ENCODE measurements around the gene PGAM2. TPM values are rescaled to one million over a fixed set of nuclear protein-coding genes. Genes with fewer than 3 reads are reported as not detected.

PGAM2 gene
- total RNA-seq, 1 donor = 0.81 TPM

DNA sequence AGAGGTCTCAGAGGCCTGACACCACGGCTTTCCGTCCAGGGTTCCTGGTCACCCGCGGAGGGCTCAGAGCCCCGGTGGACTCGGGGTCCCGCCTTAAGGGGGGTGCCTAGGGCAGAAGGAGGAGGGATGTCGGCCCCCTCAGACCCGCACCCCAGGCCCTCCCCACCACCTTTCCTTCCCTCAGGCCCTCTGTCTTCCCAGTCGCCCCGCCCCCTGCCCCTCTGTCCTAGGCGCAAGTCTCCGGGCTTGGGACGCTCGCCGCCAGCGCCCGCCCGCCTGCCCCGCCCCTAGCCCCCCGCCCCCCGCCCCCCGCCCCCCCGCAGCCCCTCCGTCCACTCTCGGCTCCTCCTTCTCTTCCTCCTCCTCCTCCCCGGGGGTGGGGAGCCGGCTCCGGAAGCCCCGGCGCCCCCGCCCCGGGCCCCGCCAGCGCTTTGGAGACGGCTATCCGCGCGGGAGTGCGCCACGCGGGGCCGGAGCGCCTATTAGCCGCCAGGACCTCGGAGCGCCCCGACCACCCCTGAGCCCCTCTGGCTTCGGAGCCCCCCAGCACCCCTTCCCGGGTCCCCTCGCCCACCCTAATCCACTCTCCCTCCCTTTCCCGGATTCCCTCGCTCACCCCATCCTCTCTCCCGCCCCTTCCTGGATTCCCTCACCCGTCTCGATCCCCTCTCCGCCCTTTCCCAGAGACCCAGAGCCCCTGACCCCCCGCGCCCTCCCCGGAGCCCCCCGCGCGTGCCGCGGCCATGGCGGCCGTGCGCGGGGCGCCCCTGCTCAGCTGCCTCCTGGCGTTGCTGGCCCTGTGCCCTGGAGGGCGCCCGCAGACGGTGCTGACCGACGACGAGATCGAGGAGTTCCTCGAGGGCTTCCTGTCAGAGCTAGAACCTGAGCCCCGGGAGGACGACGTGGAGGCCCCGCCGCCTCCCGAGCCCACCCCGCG lies 38.8 kb upstream of the PGAM2 start, which contains the start of gene AEBP1:
Gene AEBP1 (plus strand): TSS at position 423 of the 937 bp plus-strand sequence. CDS start 321 bp downstream, at position 744.
- peak in 2 of 3 donors; percentile 48 to 51 for DNase-seq (ENCODE audit: low read depth in 2 of 3, low spot score in 2 of 3)

DNA sequence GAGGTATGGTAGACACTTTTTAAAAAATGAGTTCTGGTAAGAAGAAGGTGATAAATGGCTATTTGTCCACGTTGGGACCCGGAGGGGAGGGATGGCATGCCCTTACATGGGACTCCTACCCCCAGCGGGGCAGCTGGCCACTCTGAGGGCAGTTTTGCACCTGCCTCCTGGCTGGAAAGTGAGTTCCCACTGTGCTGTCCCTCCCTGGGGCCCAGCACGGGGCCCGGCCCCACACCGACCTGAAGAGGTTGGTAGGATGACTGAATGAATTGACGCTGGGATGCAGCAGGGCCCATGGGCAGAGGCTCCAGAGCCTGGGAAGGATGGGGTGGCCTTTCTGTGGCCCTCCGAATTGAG lies 38.2 kb upstream of the PGAM2 start:
- DNase-seq (ENCODE audit: low read depth in 2 of 3, low spot score in 2 of 3) = no peak

DNA sequence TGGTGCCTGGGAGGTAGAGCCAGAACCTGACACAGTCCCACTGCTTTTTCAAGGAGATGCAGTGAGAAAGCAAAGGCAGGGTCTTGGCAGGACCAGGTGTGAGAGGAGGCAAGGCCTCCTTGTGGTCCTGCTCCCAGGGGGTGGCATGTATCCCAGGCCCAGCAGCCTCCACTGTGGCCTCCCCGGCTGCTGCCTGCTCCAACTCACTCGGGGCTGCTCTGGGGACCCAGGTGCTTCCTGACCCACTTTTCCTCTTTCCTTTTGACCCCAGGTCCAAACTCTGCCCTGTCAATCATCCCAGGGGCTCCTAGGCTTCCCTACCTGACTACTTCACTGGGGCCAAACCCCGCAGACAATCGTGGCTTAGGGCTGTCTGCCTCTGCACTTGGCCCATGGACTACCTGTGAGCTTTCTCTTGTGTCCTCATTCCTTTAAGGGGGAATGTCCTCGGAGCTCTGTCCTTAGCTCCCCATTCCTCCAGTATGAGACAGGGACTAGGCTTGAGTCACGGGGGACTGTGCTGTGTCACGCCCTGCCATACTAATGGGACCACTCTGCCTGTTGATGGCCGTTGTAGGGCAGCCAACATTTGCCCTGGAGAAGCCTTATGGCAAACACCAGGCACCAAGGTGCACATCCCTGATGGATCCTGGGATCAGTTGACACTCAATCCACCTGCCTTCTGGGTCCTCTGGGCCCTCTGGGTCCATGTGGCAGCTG lies 37.6 kb upstream of the PGAM2 start:
- no peak for DNase-seq (ENCODE audit: low read depth in 2 of 3, low spot score in 2 of 3)

DNA sequence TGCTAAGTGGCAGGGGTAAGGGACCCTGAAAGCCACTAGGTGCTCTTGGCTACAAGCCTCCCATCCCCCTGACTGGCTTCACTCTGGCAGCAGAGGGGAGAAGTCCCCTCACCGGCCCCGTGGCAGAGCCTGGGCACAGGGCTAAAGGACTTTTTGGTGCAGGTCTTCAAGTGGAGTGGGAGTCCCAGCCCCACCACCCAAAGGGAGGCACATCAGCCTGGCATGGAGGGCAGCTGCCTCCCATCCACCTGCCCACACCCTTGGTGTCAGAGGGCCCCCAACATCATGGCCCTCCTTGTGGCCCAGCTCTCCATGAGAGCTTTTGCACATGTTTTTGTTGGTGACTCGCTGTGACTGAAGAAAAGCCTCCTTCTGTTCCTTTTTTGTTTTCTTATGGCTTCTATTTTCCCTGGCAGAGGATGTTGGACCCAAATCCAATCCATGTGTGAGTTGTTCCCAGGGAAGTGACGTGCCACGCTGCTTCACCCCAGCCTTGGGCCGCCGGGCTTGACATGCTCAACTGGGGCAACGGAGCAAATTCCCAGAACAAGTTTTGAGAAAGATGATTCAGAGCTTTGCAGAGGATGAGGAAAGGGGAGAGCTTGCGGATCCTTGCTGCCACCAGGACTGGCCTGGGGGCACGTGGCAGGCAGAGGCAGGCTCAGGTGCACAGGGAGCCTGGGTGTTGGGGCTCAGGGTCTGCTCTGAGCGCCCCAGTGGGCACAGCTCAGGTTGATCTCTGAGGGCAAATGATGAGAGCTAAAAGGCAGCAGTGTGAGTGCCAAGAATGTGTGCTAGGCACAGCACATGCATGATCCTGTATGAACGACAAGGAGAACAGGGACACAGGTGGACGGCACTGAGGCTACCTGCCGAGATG lies 36.8 kb upstream of the PGAM2 start:
- DNase-seq (ENCODE audit: low read depth in 2 of 3, low spot score in 2 of 3) = no peak

DNA sequence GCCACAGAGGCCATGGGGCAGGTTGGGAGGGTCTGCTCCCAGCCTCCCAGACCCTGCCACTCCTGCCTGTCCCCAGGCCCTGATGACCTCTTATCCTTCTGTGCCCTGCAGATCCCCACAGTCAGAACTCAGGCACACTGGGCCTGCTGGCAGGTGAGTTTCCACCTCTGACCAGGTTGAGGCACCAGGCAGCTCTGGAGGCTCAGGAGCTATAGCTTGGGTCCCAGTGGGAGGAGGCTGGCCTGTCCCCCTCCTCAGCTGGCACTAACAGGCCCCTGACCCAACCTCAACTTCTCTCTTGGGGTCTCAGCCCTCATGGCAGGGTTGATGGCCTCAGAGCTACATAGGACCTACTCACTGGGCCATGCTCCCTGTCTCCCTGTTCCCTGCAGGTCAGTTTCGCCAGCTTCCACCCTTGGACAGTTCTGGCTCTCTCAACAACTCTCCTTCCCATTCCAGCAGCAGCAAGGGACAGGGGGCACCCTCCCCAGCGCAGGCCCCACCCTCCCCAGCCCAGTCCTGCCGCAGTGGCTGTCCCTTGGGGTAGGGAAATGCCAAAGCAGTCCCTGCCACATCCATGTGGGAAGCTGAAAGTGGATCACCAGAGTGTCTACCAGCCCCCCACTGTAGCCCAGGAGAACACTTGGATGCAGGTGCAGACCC lies 36.1 kb upstream of the PGAM2 start:
- no peak for DNase-seq (ENCODE audit: low read depth in 2 of 3, low spot score in 2 of 3)

DNA sequence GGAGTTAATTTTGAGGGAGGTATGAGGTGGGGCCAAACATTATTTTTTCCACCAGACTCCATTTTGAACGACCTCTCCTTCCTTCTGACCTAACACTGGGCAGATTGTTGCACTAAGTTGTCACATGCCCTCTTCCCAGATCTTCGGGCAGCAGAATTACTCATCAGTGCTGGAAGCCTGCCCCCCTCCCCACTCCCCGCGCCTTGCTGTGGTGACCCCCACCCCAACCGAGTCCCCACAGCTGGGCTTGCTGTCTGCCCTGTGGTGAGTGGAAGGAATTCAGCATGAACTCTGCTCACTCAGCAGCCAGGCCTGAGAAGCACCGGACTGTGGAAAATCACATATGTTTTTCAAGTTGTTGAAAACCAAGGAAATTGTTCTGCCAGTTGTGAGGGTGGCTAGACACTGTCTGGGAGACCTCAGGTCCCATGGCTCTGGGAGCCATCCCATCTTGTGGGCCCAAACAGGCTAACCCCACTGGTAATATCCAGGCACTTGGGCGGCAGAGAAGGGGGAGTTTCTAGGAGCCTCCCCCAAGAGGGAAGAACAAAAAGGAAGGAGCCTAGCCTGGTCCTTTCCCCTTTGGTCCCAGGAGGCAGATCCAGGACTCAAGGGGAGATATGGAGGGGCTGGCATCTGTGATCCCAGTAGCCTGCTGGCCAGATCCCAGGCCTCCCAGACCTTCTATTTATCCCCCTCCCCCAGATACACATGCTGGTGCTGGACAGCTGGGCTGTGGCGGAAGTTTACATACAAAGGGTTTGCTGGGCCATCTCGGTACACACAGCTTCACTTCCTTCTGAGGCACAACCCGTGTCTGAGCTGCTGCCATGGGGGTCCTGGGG lies 35.3 kb upstream of the PGAM2 start:
- no peak for DNase-seq (ENCODE audit: low read depth in 2 of 3, low spot score in 2 of 3)

DNA sequence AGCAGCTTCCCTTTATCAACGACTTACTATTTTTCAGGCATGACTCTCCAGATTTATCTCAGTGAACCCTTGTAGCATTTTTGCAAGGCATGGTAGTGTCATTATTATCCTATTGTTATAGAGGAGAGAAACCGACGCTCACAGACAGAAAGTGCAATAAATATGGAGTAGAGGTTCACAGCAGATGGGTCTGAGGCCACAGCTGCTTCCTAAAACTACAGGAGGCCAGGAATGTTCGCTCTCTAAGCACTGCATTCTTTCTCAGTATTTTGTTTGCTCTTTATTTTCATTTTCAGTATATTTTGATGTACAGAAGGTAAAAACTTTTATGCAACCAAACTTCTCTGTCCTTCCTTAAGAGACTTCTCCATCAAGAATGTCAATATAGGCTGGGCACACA lies 34.3 kb upstream of the PGAM2 start:
- no peak for DNase-seq (ENCODE audit: low read depth in 2 of 3, low spot score in 2 of 3)

DNA sequence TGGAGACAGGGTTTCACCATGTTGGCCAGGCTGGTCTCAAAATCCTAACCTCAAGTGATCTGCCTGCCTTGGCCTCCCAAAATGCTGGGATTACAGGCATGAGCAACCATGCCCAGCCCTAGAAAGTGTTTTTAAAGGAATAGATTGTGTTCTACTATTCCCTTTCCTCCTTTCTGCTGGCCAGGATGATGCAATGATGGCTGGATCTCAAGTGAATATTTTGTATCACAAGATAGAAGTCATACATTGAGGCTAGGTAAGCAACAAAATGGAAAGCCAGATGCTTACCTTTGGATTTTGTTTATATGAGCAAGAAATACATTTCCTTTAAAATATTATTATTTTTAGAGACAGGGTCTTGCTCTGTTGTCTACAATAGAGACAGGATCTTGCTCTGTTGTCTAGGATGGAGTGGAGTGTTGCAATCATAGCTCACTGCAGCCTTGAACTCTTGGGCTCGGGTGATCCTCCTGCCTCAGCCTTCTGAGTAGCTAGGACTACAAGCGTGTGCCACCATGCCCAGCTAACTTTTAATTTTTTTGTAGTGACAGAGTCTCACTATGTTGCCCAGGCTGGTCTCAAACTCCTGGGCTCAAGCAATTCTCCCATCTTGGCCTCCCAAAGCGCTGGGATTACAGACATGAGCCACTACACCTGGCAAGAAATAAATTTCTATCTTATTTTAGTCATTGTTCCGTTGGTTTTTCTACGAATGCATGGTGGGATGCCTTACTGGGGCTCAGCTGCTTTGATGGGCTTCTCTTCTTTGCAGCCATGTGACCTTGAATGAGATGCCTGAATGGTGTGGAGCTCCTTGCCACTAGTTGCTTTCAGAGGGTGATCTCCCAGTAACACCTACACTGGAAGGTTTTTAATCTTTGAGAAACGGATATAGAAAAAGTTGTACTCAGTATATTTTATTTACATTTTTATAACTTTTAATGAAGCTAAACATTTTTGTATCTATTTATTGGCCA lies 33.0 kb upstream of the PGAM2 start:
- DNase-seq (ENCODE audit: low read depth in 2 of 3, low spot score in 2 of 3) = no peak

DNA sequence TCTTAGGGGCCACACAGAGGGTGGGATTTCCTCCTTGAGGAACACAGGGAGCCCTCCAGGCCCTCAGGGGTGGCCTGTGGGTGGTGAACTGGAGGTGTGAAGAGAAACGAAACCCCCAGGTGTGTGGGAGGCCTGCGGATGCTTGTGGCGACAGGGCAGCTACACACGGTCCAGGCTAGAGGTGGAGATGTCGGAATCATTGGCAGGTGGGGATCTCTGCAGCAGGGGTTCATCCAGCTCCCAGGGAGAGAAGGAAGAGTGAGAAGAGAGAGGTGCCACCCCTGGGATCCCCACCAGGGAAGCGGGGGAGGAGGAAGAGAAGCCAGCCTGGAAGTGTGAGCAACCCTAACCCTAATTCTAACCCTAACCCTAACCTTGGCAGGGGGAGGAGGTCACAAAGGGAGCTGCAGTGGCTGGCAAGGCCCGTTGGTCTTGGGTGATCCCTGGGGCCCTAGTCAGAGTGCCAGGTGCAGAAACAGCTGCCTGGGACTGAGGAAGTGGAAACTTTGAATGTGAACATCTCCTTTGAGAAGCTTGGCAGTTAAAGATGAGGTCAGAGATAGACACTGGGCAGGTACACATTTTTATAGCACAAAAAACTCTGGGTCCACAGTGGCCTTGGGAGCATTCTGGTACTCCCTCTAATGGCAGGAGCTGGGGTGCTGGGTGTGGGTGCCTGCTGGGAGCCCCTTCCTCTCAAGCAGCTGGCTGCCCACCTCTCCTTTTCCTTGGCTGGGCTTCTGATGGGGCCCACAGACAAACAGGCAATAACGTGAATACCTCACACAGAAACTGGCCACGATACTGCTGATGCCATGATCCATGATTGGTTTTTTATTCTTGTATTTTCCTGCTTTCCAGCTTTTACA lies 31.9 kb upstream of the PGAM2 start:
- DNase-seq (ENCODE audit: low read depth in 2 of 3, low spot score in 2 of 3) = peak in 2 of 3 donors; percentile 44 to 54

DNA sequence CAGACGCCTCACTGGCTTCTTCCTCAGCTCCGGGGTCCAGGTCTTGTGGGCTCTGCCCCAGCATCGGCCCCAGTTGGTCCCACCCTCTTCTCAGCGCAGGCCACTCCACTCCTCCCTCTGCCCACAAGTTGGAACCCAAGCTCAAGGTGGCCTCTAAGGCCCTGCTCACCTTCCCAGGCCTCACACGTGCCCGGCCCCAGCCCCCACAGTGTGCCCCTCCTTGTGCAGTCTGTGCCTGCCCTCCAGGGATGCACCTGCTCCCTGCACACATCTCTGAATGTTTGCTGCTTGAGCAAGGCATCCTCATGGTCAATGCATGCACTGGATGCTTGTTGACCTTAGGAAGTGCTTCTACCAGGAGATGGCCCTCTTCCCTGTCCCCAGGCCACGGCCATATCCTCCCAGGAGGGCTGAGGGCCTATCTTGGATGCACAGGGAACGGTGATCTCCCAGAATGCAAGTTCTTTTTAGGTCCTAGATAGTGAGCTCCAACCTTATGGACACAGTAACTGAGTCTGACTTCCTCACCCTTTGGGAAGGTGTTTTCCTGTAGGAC lies 31.0 kb upstream of the PGAM2 start:
- no peak for DNase-seq (ENCODE audit: low read depth in 2 of 3, low spot score in 2 of 3)

DNA sequence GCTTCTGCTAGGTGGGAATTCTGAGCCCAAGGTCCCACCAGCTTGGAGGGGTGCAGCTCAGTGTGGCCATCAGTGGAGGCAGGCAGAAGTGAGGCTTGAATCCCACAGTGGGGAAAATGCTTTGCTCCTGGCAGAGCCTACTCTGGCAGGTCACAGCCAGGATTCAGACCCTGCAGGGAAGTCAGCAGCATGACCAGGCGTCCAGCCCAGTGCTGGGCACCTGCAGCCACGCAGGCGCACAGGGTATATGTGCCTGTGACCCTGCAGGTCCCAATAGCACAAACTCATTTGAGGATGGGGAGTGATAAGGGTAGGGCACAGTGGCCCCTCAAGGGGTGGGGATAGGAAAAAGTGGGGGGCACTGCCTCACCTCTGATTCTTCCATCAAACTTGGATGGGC lies 30.4 kb upstream of the PGAM2 start:
- no peak for DNase-seq (ENCODE audit: low read depth in 2 of 3, low spot score in 2 of 3)

DNA sequence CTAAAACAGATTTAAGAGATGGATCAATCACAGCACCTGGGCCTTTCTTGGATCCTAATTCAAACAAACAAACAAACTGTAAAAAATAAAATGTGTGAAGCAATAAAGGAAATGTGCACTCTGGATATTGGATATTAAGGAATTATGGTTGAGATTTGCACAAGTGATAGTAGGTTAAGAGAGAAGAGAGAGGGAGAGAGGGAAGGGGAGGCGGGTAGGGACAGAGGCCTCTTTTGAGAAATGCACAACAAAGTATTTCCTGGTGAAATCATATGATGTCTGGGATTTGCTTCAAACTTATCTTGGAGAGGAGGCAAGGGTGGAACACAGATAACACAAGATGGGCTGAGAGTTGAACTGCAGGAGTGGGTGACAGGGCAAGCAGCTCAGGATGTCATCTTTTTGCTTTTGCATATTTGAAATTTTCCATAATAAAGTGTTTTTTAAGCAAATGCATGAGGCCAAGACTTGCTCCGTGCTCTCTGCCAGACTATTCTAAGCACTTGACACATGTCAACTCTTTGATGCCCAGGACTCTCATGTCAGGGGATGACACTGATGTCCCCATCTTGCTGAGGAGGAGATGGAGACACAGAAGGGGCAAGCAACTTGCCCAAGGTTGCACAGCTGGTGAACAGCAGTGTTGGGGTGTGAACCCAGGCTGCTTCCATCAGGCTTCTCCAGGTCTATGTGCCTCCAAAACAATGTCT lies 29.7 kb upstream of the PGAM2 start:
- DNase-seq (ENCODE audit: low read depth in 2 of 3, low spot score in 2 of 3) = no peak

DNA sequence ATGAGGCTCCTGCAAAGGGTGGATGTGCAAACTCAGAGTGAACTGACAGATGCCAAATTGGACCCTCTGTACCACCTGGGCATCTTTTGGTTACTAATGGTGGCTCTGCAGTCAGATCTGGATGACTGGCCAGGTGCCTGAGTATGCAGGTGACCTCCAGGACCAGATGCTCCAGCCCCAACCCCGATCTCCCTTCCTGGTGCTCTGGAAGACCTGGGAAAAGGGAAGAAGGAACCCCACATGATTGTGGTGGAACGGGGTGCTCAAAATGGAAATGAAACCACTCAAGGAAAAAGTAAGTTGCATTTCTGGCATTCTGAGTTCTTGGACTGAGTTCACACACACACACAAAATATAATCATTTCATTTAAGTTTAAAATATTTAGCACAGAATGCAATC lies 29.0 kb upstream of the PGAM2 start:
- DNase-seq (ENCODE audit: low read depth in 2 of 3, low spot score in 2 of 3) = no peak

DNA sequence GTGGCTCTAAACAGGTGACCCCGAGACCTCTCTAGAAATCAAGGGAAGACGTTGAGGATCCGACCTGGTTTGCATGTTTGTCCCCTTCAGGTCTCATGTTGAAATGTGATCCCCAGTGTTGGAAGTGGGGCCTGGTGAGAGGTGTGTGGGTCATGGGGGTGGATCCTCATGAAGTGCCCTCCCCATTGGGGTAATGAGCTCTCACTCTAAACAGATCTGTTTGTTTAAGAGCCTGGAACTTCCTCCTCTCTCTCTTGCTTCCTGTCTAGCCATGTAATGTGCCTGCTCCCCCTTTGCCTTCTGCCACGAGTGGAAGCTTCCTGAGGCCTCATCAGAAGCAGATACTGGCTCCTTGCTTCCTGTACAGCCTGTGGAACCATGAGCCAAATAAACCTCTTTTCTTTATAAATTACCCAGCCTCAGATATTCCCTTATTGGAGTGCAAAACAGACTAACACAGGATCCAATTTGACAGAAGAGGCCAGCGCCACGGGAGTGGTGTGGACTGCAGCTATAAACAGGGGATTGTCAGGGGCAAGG lies 27.8 kb upstream of the PGAM2 start:
- no peak for DNase-seq (ENCODE audit: low read depth in 2 of 3, low spot score in 2 of 3)

DNA sequence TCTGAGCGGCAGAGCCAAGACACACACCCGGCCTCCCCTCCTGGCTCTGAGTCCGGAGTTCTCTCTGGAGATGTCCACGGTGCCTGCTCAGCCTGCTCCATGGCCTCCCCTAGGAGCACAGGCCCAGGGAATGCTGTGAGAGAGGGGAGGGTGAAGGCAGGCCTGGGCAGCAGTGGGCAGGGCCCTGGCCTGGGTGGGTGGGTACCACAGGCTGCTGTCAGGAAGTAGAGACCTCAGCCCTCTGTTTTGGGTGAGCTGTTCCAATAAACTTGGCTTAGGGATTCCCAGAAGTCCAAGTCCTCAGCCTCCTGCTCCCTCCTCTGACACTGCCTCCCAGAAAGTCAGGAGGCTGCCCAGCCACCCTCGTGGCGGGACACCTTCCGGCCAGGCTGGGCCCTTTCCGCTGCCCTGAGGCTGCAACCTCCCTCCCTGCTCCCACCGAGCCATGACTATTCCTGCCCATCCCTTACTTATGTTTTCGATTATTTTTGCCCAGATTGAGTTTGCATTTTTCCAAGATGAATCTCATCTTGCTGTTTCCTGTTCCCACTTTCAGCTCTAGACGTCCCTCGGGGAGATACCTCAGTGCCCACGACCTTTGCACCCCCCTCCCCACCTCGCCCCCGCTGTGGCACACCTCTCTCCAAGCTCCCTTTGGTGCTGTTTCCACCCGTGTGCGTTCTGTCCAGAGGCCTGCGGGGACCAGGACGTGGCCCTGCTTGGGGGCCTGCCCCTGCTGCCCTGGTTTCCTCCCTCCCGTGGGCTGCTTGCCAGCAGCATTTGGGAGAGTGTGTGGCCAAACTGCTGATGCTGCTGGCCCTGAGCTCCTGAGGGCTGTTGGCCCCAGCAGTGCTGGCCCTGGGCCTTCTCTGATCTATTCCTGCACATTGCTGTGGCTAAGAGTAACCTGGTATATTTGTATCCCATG lies 22.8 kb upstream of the PGAM2 start:
- DNase-seq (ENCODE audit: low read depth in 2 of 3, low spot score in 2 of 3) = no peak
